B cell (primary cell): ENCODE results near the gene ITGA6. TPM values are rescaled to one million over a fixed set of nuclear protein-coding genes. Genes with fewer than 3 reads are reported as not detected.

Experiments used
- ATAC-seq: fragments of 200-7000 bp; cut with Tn5 transposase; one replicate; pipeline ENCODE4 v1.10.0; 2021; ENCODE audit warnings: low read depth, mild to moderate bottlenecking, moderate number of reproducible peaks, moderate library complexity
- CTCF ChIA-PET: fragments of 350-600 bp; sonication (Branson Sonifier 250); formaldehyde crosslinking; loops from one replicate; lab custom pipeline; 2021; ENCODE audit warnings: antibody characterized with exemption, inconsistent platforms; lab: Charles Lee
- POLR2A ChIA-PET: fragments of 350-600 bp; sonication (Branson Sonifier 250); formaldehyde crosslinking; loops from one replicate; lab custom pipeline; 2021; ENCODE audit warnings: antibody characterized with exemption; lab: Charles Lee
- DNase-seq: peaks from one replicate; pipeline ENCODE4 v3.0.0; 2013
- H2AFZ ChIP-seq: 2 replicates; pipeline ENCODE4 v1.6.1; 2012; ENCODE audit warnings: mild to moderate bottlenecking, low read depth, low read length; ENCODE audit not compliant: insufficient read depth, poor library complexity, severe bottlenecking
- H3K27ac ChIP-seq, 2 donors: 1 replicate in 1 of 2; 2 replicates in 1 of 2; pipeline ENCODE4 v1.5.1; 2012 to 2013; ENCODE audit warnings: low read length in 2 of 2, mild to moderate bottlenecking in 2 of 2, moderate library complexity in 1 of 2
- H3K27me3 ChIP-seq, 4 experiments: fragments of 200-600 bp in 1 of 4; sonication (generic) in 1 of 4; replicated peaks in 1 of 4; 1 replicate in 2 of 4; 2 replicates in 2 of 4; pipeline versions ENCODE4 v1.6.1 to v1.7.0; 2013 to 2016; ENCODE audit warnings: low read length in 3 of 4, mild to moderate bottlenecking in 2 of 4, mixed read lengths in 1 of 4, moderate library complexity in 1 of 4; ENCODE audit not compliant: insufficient read depth in 4 of 4, control insufficient read depth in 3 of 4; ENCODE audit errors: control extremely low read depth in 1 of 4
- H3K36me3 ChIP-seq, 2 experiments: replicated peaks in 1 of 2; 1 replicate in 1 of 2; 2 replicates in 1 of 2; pipeline versions ENCODE4 v1.6.1 to v1.7.1; 2013; ENCODE audit warnings: low read length in 1 of 2; ENCODE audit not compliant: insufficient read depth in 2 of 2, control insufficient read depth in 1 of 2; ENCODE audit errors: control extremely low read depth in 1 of 2, extremely low read depth in 1 of 2
- H3K4me1 ChIP-seq, 2 donors: fragments of 200-600 bp in 1 of 2; sonication (generic) in 1 of 2; 1 replicate in 1 of 2; 2 replicates in 1 of 2; pipeline versions ENCODE4 v1.5.1 to v1.6.1; 2013 to 2017; ENCODE audit warnings: low read length in 2 of 2; ENCODE audit not compliant: control insufficient read depth in 2 of 2, insufficient read depth in 2 of 2
- H3K4me2 ChIP-seq: replicated peaks from 2 replicates; pipeline ENCODE3; 2012; ENCODE audit warnings: mild to moderate bottlenecking, low read depth, low read length; ENCODE audit not compliant: poor library complexity, severe bottlenecking
- H3K4me3 ChIP-seq, 5 experiments: fragments of 200-600 bp in 1 of 5; sonication (generic) in 1 of 5; 1 replicate in 3 of 5; 2 replicates in 2 of 5; pipeline versions ENCODE4 v1.5.1 to v1.7.0; 2011 to 2016; ENCODE audit warnings: low read length in 4 of 5, mild to moderate bottlenecking in 4 of 5, low read depth in 2 of 5, control low read depth in 1 of 5, moderate library complexity in 1 of 5; ENCODE audit not compliant: insufficient read depth in 1 of 5; ENCODE audit errors: control extremely low read depth in 1 of 5, extremely low read depth in 1 of 5
- H3K79me2 ChIP-seq: fragments of 200-600 bp; sonication (generic); one replicate; pipeline ENCODE4 v1.6.0; 2016; ENCODE audit warnings: low read length; ENCODE audit not compliant: control insufficient read depth, insufficient read depth
- H3K9ac ChIP-seq: fragments of 200-600 bp; sonication (generic); 2 replicates; pipeline ENCODE4 v1.6.1; 2017; ENCODE audit warnings: mild to moderate bottlenecking, low read length, moderate library complexity
- H3K9me3 ChIP-seq, 3 donors: one replicate each; pipeline versions ENCODE4 v1.6.1 to v1.7.1; 2013; ENCODE audit warnings: low read length in 2 of 3; ENCODE audit not compliant: control insufficient read depth in 2 of 3, insufficient read depth in 1 of 3; ENCODE audit errors: control extremely low read depth in 1 of 3
- H4K20me1 ChIP-seq: 2 replicates; pipeline ENCODE4 v1.6.0; 2012; ENCODE audit warnings: mild to moderate bottlenecking, low read length; ENCODE audit not compliant: insufficient read depth, control insufficient read depth, poor library complexity, severe bottlenecking
- H3K27ac Mint-ChIP-seq: one replicate; pipeline ENCODE4 v1.8.0; 2021; ENCODE audit warnings: mixed read lengths
- H3K27me3 Mint-ChIP-seq: one replicate; pipeline ENCODE4 v1.8.0; 2021; ENCODE audit warnings: mixed read lengths
- H3K4me1 Mint-ChIP-seq: one replicate; pipeline ENCODE4 v1.8.0; 2021; ENCODE audit warnings: mixed read lengths
- H3K4me3 Mint-ChIP-seq: one replicate; pipeline ENCODE4 v1.8.0; 2021; ENCODE audit warnings: mixed read lengths
- H3K9me3 Mint-ChIP-seq: one replicate; pipeline ENCODE4 v1.8.0; 2022; ENCODE audit warnings: mixed read lengths; ENCODE audit not compliant: insufficient read depth
- CTCF ChIP-seq: fragments of 200-600 bp; IDR thresholded peaks from one replicate; pipeline ENCODE4 v1.8.0; 2022; ENCODE audit warnings: antibody characterized with exemption, mild to moderate bottlenecking
- EZH2 ChIP-seq: IDR thresholded peaks from 2 replicates; pipeline ENCODE4 v1.6.1; 2012; ENCODE audit warnings: borderline replicate concordance, low read depth, mild to moderate bottlenecking, moderate library complexity, low read length; ENCODE audit not compliant: insufficient read depth, poor library complexity, severe bottlenecking
- WGBS: methylation state at CpG from one replicate; pipeline ENCODE4 v1.1.5; 2013; ENCODE audit warnings: missing lambda C conversion rate; ENCODE audit not compliant: insufficient coverage; 5-methylcytosine and 5-hydroxymethylcytosine counted together
- intact Hi-C: fragments of 100-400 bp; cut with micrococcal nuclease; formaldehyde crosslinking; loops from one replicate; pipeline ENCODE4 v1.10.0; 2022
- polyA plus RNA-seq: library from polyadenylated mRNA; depleted of rRNA; stranded (reverse); fragments of >200 nt; gene quantifications from 2 replicates; pipeline ENCODE4 v1.2.3, GENCODE V29; 2012
- total RNA-seq, 2 donors: library from RNA; stranded (reverse); fragments of 120-200 nt in 1 of 2; gene quantifications; 1 replicate in 1 of 2; 2 replicates in 1 of 2; pipeline versions ENCODE4 v1.2.3 to v1.2.4, GENCODE V29; 2013 to 2022

ITGA6 gene
- total and polyA plus RNA-seq, 2 donors (not counting 1 experiment from before 2014, with no cell fraction given), result 0.17 to 0.98 TPM

DNA sequence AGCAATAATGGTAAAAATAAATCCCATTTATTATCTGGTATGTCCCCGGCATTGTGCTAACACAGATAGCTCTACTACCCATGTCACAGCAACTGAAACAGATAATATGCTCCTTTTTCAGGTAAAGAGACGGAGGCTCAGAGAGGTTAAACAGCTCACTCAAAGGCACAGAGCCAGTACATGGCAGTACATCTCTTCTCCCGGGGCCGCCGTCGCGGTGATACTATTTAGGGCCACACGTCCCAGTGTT, 127.8 kb downstream of the ITGA6 start:
- CTCF ChIA-PET, result interaction anchor here (1.2 kb wide), 1 partner anchor 93 kb away, joined by 5 read pairs; no protein-coding TSS in a partner anchor

More for the DNA sequence above, 127.8 kb downstream of the ITGA6 start:
- no peak for ATAC-seq
- 17% methylated on average over 8 of the region's 8 CpGs for WGBS
- Histone ChIP-seq H4K20me1 (peaks cover 22% of the 10 kb centered on the region), H3K4me3 (peak overlapping the region; percentile 80 to 96 (median 86)), H3K9me3 (no peaks in the 10 kb centered on the region), H3K27ac (peak overlapping the region; percentile 87 to 92), H3K27me3 (no peaks in the 10 kb centered on the region), H2AFZ (peak overlapping the region; percentile 87), H3K4me1 (peaks cover 20 to 25% of the 10 kb centered on the region in 2 donors), H3K36me3 (peaks cover 0 to 9% of the 10 kb centered on the region in 2 experiments), H3K79me2 (peaks cover 91% of the 10 kb centered on the region), H3K9ac (peak overlapping the region; percentile 84), H3K4me2 (peak overlapping the region; percentile 79)
- Mint-ChIP-seq H3K27ac (peak overlapping the region; percentile 96), H3K27me3 (no peaks in the 10 kb centered on the region), H3K9me3 (no peaks in the 10 kb centered on the region), H3K4me1 (peaks cover 32% of the 10 kb centered on the region), H3K4me3 (peak overlapping the region; percentile 97)
- no peak for DNase-seq
- intact Hi-C loops, result loop anchor here (5.0 to 10.0 kb wide), 5 partner anchors 120 to 1930 kb away; partner anchors contain the start of genes DLX2, GPR155, OLA1 and SLC25A12
- POLR2A ChIA-PET, result interaction anchor here (0.7 to 1.6 kb wide), 2 partner anchors 453 to 633 kb away, joined by 3 to 4 read pairs; partner anchors contain the start of genes DLX2 and HAT1
- TF ChIP-seq EZH2, result no peak
- TF ChIP-seq CTCF, result no peak

Other genes with a start within 250 kb of the ITGA6 start
- gene PDK1, start 128.5 kb downstream of the ITGA6 start, total RNA-seq, result 25.5 and 33.6 TPM in 2 replicates
- 12.5 and 15.9 TPM in 2 replicates for gene PDK1, start 128.5 kb downstream of the ITGA6 start, polyA plus RNA-seq